HEK293 (cell line): Measurements from ENCODE around the gene INA.
"Not testable (repeated sequence)": the region's sequence is repeated elsewhere in the genome, so short reads cannot be mapped to it uniquely, and the experiment has no call there.

Experiments
- CTCF ChIA-PET: fragments of 350-600 bp; formaldehyde crosslinking; extraction: SDS; loops from one replicate; lab custom pipeline; 2021; ENCODE audit warnings: antibody characterized with exemption; lab: Yijun Ruan, JAX
- POLR2A ChIA-PET: fragments of 300-600 bp; formaldehyde crosslinking; extraction: SDS; loops from one replicate; lab custom pipeline; 2020; ENCODE audit warnings: antibody characterized with exemption, inconsistent platforms; lab: Yijun Ruan, JAX
- H3K27ac ChIP-seq: fragments of 200-500 bp; sonication (Bioruptor generic); 2 replicates; pipeline ENCODE4 v1.5.1; 2014; ENCODE audit warnings: low read depth, low read length, control low read depth, inconsistent platforms; ENCODE audit errors: extremely low read depth
- H3K36me3 ChIP-seq, 2 experiments: fragments of 200-500 bp in 1 of 2; sonication (Bioruptor generic) in 1 of 2; 1 replicate in 1 of 2; 2 replicates in 1 of 2; pipeline ENCODE4 v1.5.1; 2014 to 2017; ENCODE audit warnings: inconsistent platforms in 2 of 2, low read length in 2 of 2; ENCODE audit not compliant: control insufficient read depth in 2 of 2, insufficient read depth in 1 of 2
- H3K4me1 ChIP-seq: fragments of 200-500 bp; sonication (Bioruptor generic); 2 replicates; pipeline ENCODE4 v1.5.1; 2014; ENCODE audit warnings: mild to moderate bottlenecking, low read length, inconsistent platforms; ENCODE audit not compliant: control insufficient read depth, insufficient read depth
- H3K4me3 ChIP-seq: 2 replicates; pipeline ENCODE4 v1.5.1; 2011; ENCODE audit warnings: low read depth, mild to moderate bottlenecking, control low read depth, low read length, moderate library complexity
- H3K9me3 ChIP-seq: fragments of 200-500 bp; sonication (Bioruptor generic); 2 replicates; pipeline ENCODE4 v1.5.1; 2014; ENCODE audit warnings: low read depth, low read length, inconsistent platforms; ENCODE audit not compliant: control insufficient read depth, insufficient read depth
- IKZF3 ChIP-seq: fragments of 450-650 bp; IDR thresholded peaks from 2 replicates; pipeline ENCODE4 v1.5.0; 2018; ENCODE audit warnings: missing biosample characterization, mild to moderate bottlenecking, missing genetic modification characterization, moderate library complexity
- PRDM1 ChIP-seq: fragments of 450-650 bp; formaldehyde crosslinking; IDR thresholded peaks from 2 replicates; pipeline ENCODE4; 2016; ENCODE audit warnings: missing biosample characterization, missing genetic modification characterization
- SALL2 ChIP-seq: fragments of 450-650 bp; formaldehyde crosslinking; IDR thresholded peaks from 2 replicates; pipeline ENCODE4 v1.5.0; 2017; ENCODE audit warnings: missing biosample characterization, mild to moderate bottlenecking, missing genetic modification characterization, borderline replicate concordance
- ZFHX2 ChIP-seq: fragments of 450-650 bp; formaldehyde crosslinking; conservative IDR thresholded peaks from 2 replicates; pipeline ENCODE4 v1.5.1; 2016; ENCODE audit warnings: missing biosample characterization, missing genetic modification characterization
- ZIC2 ChIP-seq: fragments of 450-650 bp; formaldehyde crosslinking; IDR thresholded peaks from 2 replicates; pipeline ENCODE4 v1.5.1; 2016; ENCODE audit warnings: missing biosample characterization, missing genetic modification characterization
- ZNF133 ChIP-seq: fragments of 450-650 bp; formaldehyde crosslinking; IDR thresholded peaks from 2 replicates; pipeline ENCODE4 v1.5.1; 2016; ENCODE audit warnings: missing biosample characterization, missing genetic modification characterization
- ZNF202 ChIP-seq: fragments of 450-650 bp; formaldehyde crosslinking; IDR thresholded peaks from 2 replicates; pipeline ENCODE4 v1.5.1; 2016; ENCODE audit warnings: missing biosample characterization, missing genetic modification characterization, borderline replicate concordance
- ZNF214 ChIP-seq: fragments of 450-650 bp; formaldehyde crosslinking; IDR thresholded peaks from 2 replicates; pipeline ENCODE4 v1.5.1; 2017; ENCODE audit warnings: missing biosample characterization, mild to moderate bottlenecking, missing genetic modification characterization, borderline replicate concordance
- ZNF292 ChIP-seq: fragments of 450-650 bp; formaldehyde crosslinking; IDR thresholded peaks from 2 replicates; pipeline ENCODE4 v1.5.1; 2016; ENCODE audit warnings: low read depth, missing biosample characterization, missing genetic modification characterization, borderline replicate concordance
- ZNF416 ChIP-seq: fragments of 450-650 bp; formaldehyde crosslinking; IDR thresholded peaks from 2 replicates; pipeline ENCODE4 v1.5.1; 2016; ENCODE audit warnings: missing biosample characterization, missing genetic modification characterization
- ZNF530 ChIP-seq: fragments of 450-650 bp; formaldehyde crosslinking; IDR thresholded peaks from 2 replicates; pipeline ENCODE4 v1.5.1; 2016; ENCODE audit warnings: low read depth, missing biosample characterization, missing genetic modification characterization
- ZNF707 ChIP-seq: fragments of 450-650 bp; formaldehyde crosslinking; IDR thresholded peaks from 2 replicates; pipeline ENCODE4 v1.5.1; 2016; ENCODE audit warnings: missing biosample characterization, missing genetic modification characterization
- ZNF747 ChIP-seq: fragments of 450-650 bp; formaldehyde crosslinking; IDR thresholded peaks from 2 replicates; pipeline ENCODE4 v1.5.1; 2016; ENCODE audit warnings: missing biosample characterization, missing genetic modification characterization
- ZNF76 ChIP-seq: fragments of 450-650 bp; formaldehyde crosslinking; IDR thresholded peaks from 2 replicates; pipeline ENCODE4; 2016; ENCODE audit warnings: low read depth, missing biosample characterization, missing genetic modification characterization, borderline replicate concordance
- ZNF776 ChIP-seq: fragments of 450-650 bp; formaldehyde crosslinking; IDR thresholded peaks from 2 replicates; pipeline ENCODE4 v1.5.0; 2017; ENCODE audit warnings: missing biosample characterization, missing genetic modification characterization, borderline replicate concordance
- ZSCAN16 ChIP-seq: fragments of 450-650 bp; formaldehyde crosslinking; IDR thresholded peaks from 2 replicates; pipeline ENCODE4 v1.5.1; 2016; ENCODE audit warnings: missing biosample characterization, missing genetic modification characterization
- TF ChIP-seq, protein P1 (sequence below): fragments of 450-650 bp; formaldehyde crosslinking; IDR thresholded peaks from 2 replicates; pipeline ENCODE4; 2016; ENCODE audit warnings: missing biosample characterization, missing genetic modification characterization
- TF ChIP-seq, protein P2 (sequence below): fragments of 450-650 bp; formaldehyde crosslinking; IDR thresholded peaks from 2 replicates; pipeline ENCODE4 v1.5.1; 2016; ENCODE audit warnings: missing biosample characterization, missing genetic modification characterization
- TF ChIP-seq, protein P3 (sequence below): fragments of 450-650 bp; formaldehyde crosslinking; optimal IDR thresholded peaks from 2 replicates; pipeline ENCODE3; 2016; ENCODE audit warnings: missing biosample characterization, mild to moderate bottlenecking, missing genetic modification characterization
- TF ChIP-seq, protein P4 (sequence below): fragments of 450-650 bp; IDR thresholded peaks from 2 replicates; pipeline ENCODE4 v1.5.1; 2018; ENCODE audit warnings: missing biosample characterization, missing genetic modification characterization

Gene INA

DNA sequence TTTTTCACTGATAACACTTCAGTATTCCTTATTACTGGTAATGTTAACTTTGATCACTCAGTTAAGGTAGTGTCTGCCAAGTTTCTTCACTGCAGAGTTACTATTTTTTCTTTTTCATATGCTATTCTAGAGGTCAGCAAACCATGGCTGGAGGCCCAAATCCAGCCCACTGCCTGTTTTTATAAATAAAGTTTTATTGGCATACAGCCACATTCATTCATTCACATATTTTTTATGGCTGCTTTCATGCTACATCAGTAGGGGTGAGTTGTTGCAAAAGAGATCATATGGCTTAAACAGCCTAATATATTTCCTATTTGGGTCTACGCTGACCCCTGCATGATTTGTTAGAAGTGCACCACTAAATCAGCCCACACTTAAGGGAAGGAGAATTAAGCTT is 20.3 kb upstream of the INA start:
- TF ChIP-seq, protein P1, sequence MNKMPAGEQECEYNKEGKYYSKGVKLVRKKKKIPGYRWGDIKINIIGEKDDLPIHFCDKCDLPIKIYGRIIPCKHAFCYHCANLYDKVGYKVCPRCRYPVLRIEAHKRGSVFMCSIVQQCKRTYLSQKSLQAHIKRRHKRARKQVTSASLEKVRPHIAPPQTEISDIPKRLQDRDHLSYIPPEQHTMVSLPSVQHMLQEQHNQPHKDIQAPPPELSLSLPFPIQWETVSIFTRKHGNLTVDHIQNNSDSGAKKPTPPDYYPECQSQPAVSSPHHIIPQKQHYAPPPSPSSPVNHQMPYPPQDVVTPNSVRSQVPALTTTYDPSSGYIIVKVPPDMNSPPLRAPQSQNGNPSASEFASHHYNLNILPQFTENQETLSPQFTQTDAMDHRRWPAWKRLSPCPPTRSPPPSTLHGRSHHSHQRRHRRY: no peak
- TF ChIP-seq, protein P2, sequence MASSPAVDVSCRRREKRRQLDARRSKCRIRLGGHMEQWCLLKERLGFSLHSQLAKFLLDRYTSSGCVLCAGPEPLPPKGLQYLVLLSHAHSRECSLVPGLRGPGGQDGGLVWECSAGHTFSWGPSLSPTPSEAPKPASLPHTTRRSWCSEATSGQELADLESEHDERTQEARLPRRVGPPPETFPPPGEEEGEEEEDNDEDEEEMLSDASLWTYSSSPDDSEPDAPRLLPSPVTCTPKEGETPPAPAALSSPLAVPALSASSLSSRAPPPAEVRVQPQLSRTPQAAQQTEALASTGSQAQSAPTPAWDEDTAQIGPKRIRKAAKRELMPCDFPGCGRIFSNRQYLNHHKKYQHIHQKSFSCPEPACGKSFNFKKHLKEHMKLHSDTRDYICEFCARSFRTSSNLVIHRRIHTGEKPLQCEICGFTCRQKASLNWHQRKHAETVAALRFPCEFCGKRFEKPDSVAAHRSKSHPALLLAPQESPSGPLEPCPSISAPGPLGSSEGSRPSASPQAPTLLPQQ (tag by site-specific recombination): no peak
- TF ChIP-seq ZNF292 (no peak), ZSCAN16 (tag by site-specific recombination) (no peak)
- ChIA-PET CTCF (interaction anchor here (1.0 kb wide), 1 partner anchor 10 kb away, joined by 3 read pairs; no protein-coding TSS in a partner anchor), POLR2A (no interaction called here)
- no peaks in the 10 kb centered on the region for H3K9me3 ChIP-seq
- H3K27ac ChIP-seq: no peak overlapping the region
- H3K4me1 ChIP-seq: no peaks in the 10 kb centered on the region
- no peak overlapping the region for H3K4me3 ChIP-seq
- no peaks in the 10 kb centered on the region for H3K36me3 ChIP-seq

DNA sequence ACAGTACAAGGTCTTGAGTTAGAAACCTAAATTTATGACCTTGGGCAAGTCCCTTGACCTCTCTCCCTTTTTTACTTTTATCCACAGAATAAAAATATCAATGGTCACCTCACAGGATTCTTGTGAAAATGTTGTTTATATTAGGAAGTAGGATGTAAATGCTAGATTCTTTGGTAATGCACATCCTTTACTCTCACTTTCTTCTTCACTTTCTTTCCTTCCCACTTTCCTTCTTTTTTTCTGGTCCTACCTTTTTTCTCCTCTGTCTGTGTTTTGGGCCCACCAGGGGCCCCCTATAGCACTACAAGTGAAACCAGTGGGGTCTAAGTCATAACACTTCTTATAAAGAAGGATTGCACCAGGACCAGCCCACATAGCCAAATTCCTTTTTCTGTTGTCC is 19.1 kb upstream of the INA start:
- TF ChIP-seq ZNF776 (tag by site-specific recombination): no peak
- TF ChIP-seq ZNF76 (tag by site-specific recombination): no peak
- peak; percentile 96 for TF ChIP-seq PRDM1
- TF ChIP-seq, all 188 proteins: peak for 1

DNA sequence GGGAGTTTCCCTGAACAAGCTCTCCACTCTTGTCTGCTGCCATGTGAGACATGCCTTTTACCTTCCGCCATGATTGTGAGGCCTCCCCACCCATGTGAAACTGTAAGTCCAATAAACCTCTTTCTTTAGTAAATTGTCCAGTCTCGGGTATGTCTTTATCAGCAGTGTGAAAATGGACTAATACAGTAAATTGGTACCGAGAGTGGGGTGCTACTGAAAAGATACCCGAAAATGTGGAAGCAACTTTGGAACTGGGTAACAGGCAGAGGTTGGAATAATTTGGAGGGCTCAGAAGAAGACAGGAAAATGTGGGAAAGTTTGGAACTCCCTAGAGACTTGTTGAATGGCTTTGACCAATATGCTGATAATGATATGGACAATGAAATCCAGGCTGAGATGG is 18.0 kb upstream of the INA start:
- H3K27ac ChIP-seq, CTCF ChIA-PET, H3K4me3 ChIP-seq: not testable (repeated sequence)
- TF ChIP-seq ZNF707 (tag by site-specific recombination): peak; percentile 91
- TF ChIP-seq, all 188 proteins: peak for 1; not testable (repeated sequence) for 187
- POLR2A ChIA-PET, H3K4me1 ChIP-seq, H3K9me3 ChIP-seq, H3K36me3 ChIP-seq: not testable (repeated sequence)

More for the DNA sequence above, 19.1 kb upstream of the INA start:
- Histone ChIP-seq H3K4me1 (no peaks in the 10 kb centered on the region), H3K4me3 (no peak overlapping the region), H3K9me3 (no peaks in the 10 kb centered on the region), H3K36me3 (no peaks in the 10 kb centered on the region), H3K27ac (no peak overlapping the region)
- POLR2A ChIA-PET: no interaction called here
- CTCF ChIA-PET: interaction anchor here (1.0 kb wide), 1 partner anchor 11 kb away, joined by 3 read pairs; no protein-coding TSS in a partner anchor

DNA sequence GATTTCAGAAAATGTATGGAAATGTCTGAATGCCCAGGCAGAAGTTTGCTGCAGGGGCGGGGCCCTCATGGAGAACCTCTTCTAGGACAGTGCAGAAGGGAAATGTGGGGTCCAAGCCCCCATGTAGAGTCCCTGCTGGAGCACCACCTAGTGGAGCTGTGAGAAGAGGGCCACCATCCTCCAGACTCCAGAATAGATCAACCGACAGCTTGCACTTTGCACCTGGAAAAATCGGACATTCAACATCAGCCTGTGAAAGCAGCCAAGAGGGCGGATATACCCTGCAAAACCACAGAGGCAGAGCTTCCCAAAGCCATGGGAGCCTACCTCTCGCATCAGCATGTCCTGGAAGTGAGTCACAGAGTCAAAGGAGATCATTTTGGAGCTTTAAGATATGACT is 16.9 kb upstream of the INA start:
- Histone ChIP-seq H3K9me3 (no peaks in the 10 kb centered on the region), H3K27ac (no peak overlapping the region), H3K4me3 (no peak overlapping the region), H3K36me3 (no peaks in the 10 kb centered on the region), H3K4me1 (no peaks in the 10 kb centered on the region)
- TF ChIP-seq ZNF416 (no peak), ZNF747 (no peak), ZFHX2 (no peak), ZNF202 (tag by site-specific recombination) (no peak), ZNF530 (tag by site-specific recombination) (no peak), ZNF214 (tag by site-specific recombination) (no peak), ZNF133 (no peak), IKZF3 (tag by site-specific recombination) (no peak), ZIC2 (no peak), SALL2 (tag by site-specific recombination) (no peak)
- TF ChIP-seq, protein P3, sequence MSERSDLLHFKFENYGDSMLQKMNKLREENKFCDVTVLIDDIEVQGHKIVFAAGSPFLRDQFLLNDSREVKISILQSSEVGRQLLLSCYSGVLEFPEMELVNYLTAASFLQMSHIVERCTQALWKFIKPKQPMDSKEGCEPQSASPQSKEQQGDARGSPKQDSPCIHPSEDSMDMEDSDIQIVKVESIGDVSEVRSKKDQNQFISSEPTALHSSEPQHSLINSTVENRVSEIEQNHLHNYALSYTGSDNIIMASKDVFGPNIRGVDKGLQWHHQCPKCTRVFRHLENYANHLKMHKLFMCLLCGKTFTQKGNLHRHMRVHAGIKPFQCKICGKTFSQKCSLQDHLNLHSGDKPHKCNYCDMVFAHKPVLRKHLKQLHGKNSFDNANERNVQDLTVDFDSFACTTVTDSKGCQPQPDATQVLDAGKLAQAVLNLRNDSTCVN (tag by site-specific recombination): no peak
- TF ChIP-seq, protein P4, sequence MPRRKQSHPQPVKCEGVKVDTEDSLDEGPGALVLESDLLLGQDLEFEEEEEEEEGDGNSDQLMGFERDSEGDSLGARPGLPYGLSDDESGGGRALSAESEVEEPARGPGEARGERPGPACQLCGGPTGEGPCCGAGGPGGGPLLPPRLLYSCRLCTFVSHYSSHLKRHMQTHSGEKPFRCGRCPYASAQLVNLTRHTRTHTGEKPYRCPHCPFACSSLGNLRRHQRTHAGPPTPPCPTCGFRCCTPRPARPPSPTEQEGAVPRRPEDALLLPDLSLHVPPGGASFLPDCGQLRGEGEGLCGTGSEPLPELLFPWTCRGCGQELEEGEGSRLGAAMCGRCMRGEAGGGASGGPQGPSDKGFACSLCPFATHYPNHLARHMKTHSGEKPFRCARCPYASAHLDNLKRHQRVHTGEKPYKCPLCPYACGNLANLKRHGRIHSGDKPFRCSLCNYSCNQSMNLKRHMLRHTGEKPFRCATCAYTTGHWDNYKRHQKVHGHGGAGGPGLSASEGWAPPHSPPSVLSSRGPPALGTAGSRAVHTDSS (tag by site-specific recombination): no peak
- POLR2A ChIA-PET: no interaction called here
- CTCF ChIA-PET: no interaction called here
